Lung (tissue), 12 donors: Measurements from ENCODE around the gene C2orf81. TPM values are rescaled to one million over a fixed set of nuclear protein-coding genes. Genes with fewer than 3 reads are reported as not detected.

Experiments used
- ATAC-seq: fragments of 200-7000 bp; cut with Tn5 transposase; one replicate; pipeline ENCODE4 v1.9.1; 2020; ENCODE audit warnings: moderate number of reproducible peaks; ENCODE audit not compliant: insufficient read depth, low FRiP score
- DNase-seq, 3 donors: peaks; one replicate each; pipeline ENCODE4 v3.0.0-alpha.2; 2013 to 2017
- H3K27ac ChIP-seq, 2 donors: one replicate each; pipeline ENCODE4 v1.5.1; 2013; ENCODE audit warnings: mild to moderate bottlenecking in 2 of 2, moderate library complexity in 2 of 2, control low read depth in 1 of 2, inconsistent platforms in 1 of 2, low read depth in 1 of 2, low read length in 1 of 2
- H3K27me3 ChIP-seq, 3 donors: one replicate each; pipeline ENCODE4 v1.5.1; 2013; ENCODE audit warnings: low read length in 2 of 3; ENCODE audit not compliant: control insufficient read depth in 3 of 3, insufficient read depth in 3 of 3
- H3K36me3 ChIP-seq, 4 donors: one replicate each; pipeline ENCODE4 v1.5.1; 2013; ENCODE audit warnings: low read length in 4 of 4, mild to moderate bottlenecking in 1 of 4, moderate library complexity in 1 of 4; ENCODE audit not compliant: control insufficient read depth in 4 of 4, insufficient read depth in 4 of 4
- H3K4me1 ChIP-seq, 5 donors: one replicate each; pipeline ENCODE4 v1.5.1; 2013; ENCODE audit warnings: low read length in 5 of 5, mild to moderate bottlenecking in 2 of 5, moderate library complexity in 1 of 5; ENCODE audit not compliant: control insufficient read depth in 5 of 5, insufficient read depth in 5 of 5
- H3K4me3 ChIP-seq: one replicate; pipeline ENCODE4 v1.5.1; 2013; ENCODE audit warnings: mild to moderate bottlenecking, control low read depth, moderate library complexity
- H3K9ac ChIP-seq, 2 donors: one replicate each; pipeline ENCODE4 v1.5.1; 2013; ENCODE audit warnings: low read length in 2 of 2, control low read depth in 1 of 2; ENCODE audit not compliant: insufficient read depth in 1 of 2
- H3K9me3 ChIP-seq, 4 donors: one replicate each; pipeline ENCODE4 v1.5.1; 2013; ENCODE audit warnings: low read length in 3 of 4, mild to moderate bottlenecking in 1 of 4, moderate library complexity in 1 of 4; ENCODE audit not compliant: control insufficient read depth in 4 of 4, insufficient read depth in 3 of 4
- CTCF ChIP-seq: IDR thresholded peaks from 2 replicates; pipeline ENCODE4 v1.5.1; 2012; ENCODE audit warnings: mild to moderate bottlenecking; ENCODE audit errors: control extremely low read depth, extremely low read depth
- WGBS, 2 donors: extraction: QIAGEN DNeasy Blood & Tissue Kit; methylation state at CpG; one replicate each; pipeline ENCODE4 v1.1.7; 2013; 5-methylcytosine and 5-hydroxymethylcytosine counted together
- polyA plus RNA-seq, 2 donors: library from polyadenylated mRNA; stranded (reverse); fragments of 200-250 nt; gene quantifications; one replicate each; pipeline ENCODE4 v1.2.1, GENCODE V29; 2013
- total RNA-seq, 2 donors: library from RNA; depleted of rRNA in 1 of 2; stranded (reverse); fragments of >200 nt in 1 of 2; gene quantifications; one replicate each; pipeline ENCODE4 v1.2.1, GENCODE V29; 2014 to 2021
- donor health status: control.
- donor health status: control.
- donor health status: Bipolar disorder and iron deficiency.
- donor health status: healthy.
- donor health status: DM: yes; HTN: yes; CAD: no.

Gene C2orf81
- total and polyA plus RNA-seq, 4 donors, result 3.4 to 16.9 (median 7.3) TPM

GRCh38 chr2:74429487-74430451 lies 8.3 kb upstream of the C2orf81 start:
- no peak for ATAC-seq
- DNase-seq, result no peak
- 90 to 92% methylated on average over 18 of the region's 18 CpGs for WGBS, 2 donors
- no peak for TF ChIP-seq CTCF
- Histone ChIP-seq H3K36me3 (peaks cover 20 to 48% (median 39%) of the 10 kb centered on the region in 4 donors), H3K9me3 (no peaks in the 10 kb centered on the region), H3K9ac (no peak overlapping the region), H3K27ac (no peak overlapping the region), H3K4me3 (no peak overlapping the region), H3K27me3 (no peaks in the 10 kb centered on the region), H3K4me1 (no peaks in the 10 kb centered on the region)

DNA sequence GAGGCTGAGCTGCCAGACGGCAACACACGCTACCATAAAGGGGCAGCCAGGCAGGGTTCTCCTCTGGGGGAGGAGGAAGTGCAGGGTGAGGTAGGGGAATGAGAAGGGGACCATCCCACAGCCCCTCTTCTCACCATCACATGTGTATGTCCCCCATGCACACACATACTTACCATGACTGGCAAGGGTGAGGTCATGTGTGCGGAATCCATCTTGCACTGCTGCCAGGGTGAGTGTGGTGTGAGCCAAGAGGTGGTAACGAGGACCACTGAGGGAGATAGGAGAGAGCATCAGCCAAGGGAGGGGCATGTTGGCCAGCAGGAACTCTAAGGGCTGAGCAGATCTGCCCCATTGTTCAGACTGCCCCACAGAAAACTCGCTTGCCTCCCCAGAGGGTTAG lies 7.3 kb upstream of the C2orf81 start:
- Histone ChIP-seq H3K9me3 (no peaks in the 10 kb centered on the region), H3K4me3 (no peak overlapping the region), H3K9ac (no peak overlapping the region), H3K27ac (no peak overlapping the region), H3K36me3 (peaks cover 20 to 45% (median 39%) of the 10 kb centered on the region in 4 donors), H3K27me3 (no peaks in the 10 kb centered on the region), H3K4me1 (no peaks in the 10 kb centered on the region)
- 91 to 92% methylated on average over 5 of the region's 5 CpGs for WGBS, 2 donors
- no peak for TF ChIP-seq CTCF
- no peak for ATAC-seq
- DNase-seq, result no peak

DNA sequence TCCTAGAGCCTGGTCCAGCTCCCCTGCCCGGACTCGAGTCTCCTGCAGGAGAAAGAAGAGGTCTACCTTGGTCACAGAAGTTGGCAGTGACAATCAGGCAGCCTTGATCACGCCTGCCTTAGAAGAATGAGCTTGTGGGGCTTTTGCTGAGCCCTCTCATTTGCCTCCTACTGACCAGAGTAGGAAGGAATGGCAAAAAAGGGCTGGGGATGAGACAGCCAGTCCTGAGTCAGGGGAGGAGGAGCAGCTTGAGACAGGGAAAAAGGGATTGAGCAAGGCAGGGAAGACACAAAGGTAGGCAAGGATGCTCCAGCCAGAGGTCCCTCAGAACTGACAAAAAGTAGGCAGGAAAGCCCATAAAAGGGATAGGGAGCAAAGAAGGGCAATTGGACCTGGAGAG lies 6.1 kb upstream of the C2orf81 start:
- Histone ChIP-seq H3K9me3 (no peaks in the 10 kb centered on the region), H3K27ac (no peak overlapping the region), H3K4me1 (no peaks in the 10 kb centered on the region), H3K4me3 (no peak overlapping the region), H3K9ac (no peak overlapping the region), H3K36me3 (peaks cover 20 to 44% (median 39%) of the 10 kb centered on the region in 4 donors), H3K27me3 (no peaks in the 10 kb centered on the region)
- DNase-seq (no peak), ATAC-seq (no peak)
- TF ChIP-seq CTCF, result no peak
- WGBS, 2 donors, result 88 to 89% methylated on average over 3 of the region's 3 CpGs
